NCI-H1930 (cell line): Measurements from ENCODE around the gene PKNOX1.
"Not testable (repeated sequence)": the region's sequence is repeated elsewhere in the genome, so short reads cannot be mapped to it uniquely, and the experiment has no call there.

ENCODE experiments used
- DNase-seq, 2 experiments: peaks; one replicate each; lab custom pipeline; 2025; lab: John Stamatoyannopoulos, UW

The PKNOX1 gene

GRCh38 chr21:43053112-43053511 is 78.8 kb downstream of the PKNOX1 start:
- not testable (repeated sequence) for DNase-seq

DNA sequence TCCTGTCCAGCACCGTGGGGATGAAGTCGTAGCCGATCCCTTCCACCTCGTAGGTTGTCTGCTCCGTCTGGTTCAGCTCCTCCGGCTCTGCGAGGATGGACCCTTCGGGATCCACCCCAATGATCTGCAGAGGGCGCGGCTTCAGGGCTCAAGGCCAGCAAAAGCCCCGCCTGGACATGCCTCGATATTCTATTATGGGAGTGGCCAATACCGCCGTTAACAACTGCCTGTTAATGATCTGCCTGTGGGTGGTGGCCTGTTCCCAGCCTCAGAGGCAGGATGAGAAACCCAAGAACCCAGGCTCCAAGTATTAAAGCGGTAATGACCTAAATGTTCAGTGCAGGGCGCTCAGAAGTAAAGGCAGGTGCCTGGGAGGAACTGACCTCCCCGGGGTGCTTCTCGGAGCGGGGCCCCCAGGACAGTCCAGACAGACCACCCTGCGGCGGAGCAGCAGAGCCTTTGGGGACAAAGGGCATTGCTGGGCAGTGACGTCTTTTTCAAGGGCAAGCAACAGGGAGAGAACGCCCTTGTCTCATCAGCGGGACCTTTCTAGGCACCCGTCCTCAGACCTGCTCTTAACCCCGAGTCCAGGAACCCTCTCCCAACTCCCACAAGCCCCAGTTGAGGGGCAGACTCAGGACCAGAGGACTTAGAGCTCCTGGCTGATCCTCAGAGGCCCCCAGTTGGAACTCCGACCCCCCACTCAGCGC is 88.7 kb downstream of the PKNOX1 start:
- not testable (repeated sequence) for DNase-seq

GRCh38 chr21:43064265-43064917 is 90.0 kb downstream of the PKNOX1 start:
- not testable (repeated sequence) for DNase-seq

- DNase-seq: not testable (repeated sequence)
Observed at GRCh38 chr21:43065991-43066390, 91.6 kb downstream of the PKNOX1 start.

GRCh38 chr21:43066690-43067089 is 92.3 kb downstream of the PKNOX1 start:
- not testable (repeated sequence) for DNase-seq

- not testable (repeated sequence) for DNase-seq
Observed at GRCh38 chr21:43068065-43068464, 93.7 kb downstream of the PKNOX1 start.

DNA sequence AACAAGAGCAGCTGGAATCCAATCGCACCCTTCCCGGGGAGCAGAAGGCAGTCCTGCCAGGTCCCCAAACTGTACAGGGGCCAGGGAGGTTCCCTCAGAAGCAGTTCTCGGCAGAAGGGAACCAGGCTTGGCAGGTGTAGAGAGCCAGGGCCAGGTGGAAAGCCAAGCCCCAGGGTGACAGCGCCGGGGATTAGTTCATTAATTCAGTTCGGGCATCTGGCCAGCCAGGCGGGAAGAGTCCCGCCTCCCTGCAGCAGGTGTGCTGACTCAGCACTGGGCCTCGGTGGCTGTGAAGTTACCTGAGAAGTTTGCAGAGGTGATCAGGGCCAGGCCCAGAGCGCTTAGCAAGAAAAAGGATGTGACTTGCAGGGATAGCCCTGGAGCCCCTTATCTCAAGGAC is 95.3 kb downstream of the PKNOX1 start:
- DNase-seq: not testable (repeated sequence)

DNA sequence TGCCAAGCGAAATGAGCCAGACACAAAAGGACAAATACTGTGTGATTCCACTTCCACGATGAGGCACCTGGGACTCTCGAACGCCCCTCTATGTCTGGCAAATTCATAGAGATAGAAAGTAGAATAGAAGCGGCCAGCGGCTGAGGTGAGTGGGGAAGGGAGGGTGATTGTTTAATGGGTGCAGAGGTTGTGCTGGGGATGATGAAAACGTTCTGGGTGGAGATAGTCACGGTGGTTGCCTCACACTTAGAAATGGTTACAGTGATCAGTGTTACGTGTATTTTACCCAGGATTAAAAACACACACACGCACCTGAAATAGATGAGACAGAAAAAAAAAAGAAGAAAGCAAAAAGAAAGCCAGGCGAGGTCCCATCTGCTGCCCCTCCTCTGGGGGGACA is 98.4 kb downstream of the PKNOX1 start:
- DNase-seq: not testable (repeated sequence)

GRCh38 chr21:43074401-43075169 is 100.2 kb downstream of the PKNOX1 start:
- DNase-seq: not testable (repeated sequence)

- DNase-seq: not testable (repeated sequence)
Observed at GRCh38 chr21:43075170-43076022, 101.0 kb downstream of the PKNOX1 start, which contains the start of gene CBS. TSS of gene CBS (minus strand) at chr21:43075835. CDS start at chr21:43072193, 3,642 bp downstream.

DNA sequence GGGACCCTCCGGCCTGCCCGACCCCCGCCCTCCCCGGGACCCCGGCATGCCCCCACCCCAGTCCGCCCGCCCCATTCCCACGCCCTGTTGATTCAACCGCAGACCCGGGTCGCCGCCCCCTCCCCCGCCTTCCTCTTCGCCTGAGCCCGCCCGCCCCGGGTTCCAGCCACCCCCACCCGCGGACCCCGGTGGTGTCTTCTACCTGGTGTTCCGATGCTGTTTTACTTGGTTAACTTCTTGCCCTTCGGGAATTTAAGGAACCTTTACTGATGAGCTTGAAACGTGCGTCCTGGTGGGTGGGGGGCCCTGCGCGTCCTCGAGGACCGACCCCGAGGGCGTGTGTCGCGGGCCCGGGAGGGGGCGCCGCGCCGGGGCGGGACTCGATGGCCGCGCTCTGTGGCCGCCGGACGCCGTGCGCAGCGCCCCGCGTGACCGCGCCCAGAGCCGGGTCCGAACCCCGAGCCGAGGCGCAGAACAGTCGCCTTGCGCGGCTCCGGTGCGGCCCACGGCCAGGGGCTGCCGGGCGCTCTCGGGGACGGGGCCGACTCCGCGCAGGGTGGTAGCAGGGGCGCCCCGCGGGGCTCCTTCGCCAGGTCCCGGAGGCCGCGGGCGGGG is 101.8 kb downstream of the PKNOX1 start:
- not testable (repeated sequence) for DNase-seq

DNA sequence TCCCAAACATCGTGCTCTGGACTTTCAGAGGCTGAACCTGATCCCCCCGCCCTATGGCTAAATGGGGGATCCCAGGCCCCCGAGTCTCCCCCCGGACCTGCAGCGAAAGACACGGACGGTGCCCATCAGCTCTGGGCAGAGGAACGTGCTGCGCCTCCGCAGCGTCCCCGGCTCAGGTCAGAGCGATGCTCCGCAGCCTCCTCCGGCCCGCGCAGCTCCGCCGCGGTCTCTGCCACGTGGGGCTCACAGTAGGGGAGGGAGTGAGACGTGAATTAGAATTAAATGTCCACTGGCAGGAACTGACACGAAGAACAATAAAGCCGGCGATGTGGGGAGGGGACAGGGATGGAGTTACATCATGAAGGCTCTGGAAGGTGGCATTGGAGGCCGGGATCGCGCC is 102.3 kb downstream of the PKNOX1 start:
- not testable (repeated sequence) for DNase-seq

DNA sequence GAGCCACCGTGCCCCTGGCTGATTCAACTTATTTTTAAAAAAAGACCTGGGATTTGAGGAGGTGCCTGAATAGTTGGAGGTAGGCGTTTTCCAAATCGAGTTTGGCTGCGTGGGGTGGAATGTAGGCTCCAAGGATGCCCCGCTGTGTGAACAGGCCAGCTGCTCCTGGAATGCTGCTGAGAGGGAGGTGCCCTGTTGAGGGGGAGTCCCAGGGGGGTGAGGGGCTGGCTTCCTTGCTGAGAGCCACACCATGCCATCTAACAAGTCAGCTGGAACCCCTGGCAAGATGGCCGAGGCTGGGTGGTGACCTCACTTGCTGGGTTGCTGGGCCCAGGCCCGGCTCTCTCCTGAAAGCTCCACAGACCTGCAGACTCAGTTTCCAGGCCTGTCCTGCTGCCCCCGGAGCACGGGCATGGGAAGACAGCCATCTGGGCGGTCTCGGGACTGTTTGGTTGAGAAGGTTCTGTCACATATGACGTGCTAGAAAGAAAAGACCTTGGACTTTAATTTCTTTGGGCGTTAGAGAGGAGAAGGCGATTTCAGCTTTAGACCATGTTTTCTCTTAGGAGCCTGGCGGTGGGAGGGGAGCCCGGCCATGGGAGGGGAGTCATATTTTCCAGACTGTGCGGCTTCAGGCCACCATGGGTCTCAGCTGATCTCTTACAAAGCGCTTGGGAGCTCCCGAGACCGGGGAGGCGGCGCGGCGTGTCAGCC is 108.4 kb downstream of the PKNOX1 start:
- DNase-seq: not testable (repeated sequence)
